BLaER1 treated with 17β-estradiol and CSF1 and Interleukin-3, amounts not matched to agents 10 nM and 100 nM (cell line): Measurements from ENCODE around the gene R3HDM4.
A peak's percentile ranks its signal among the peaks of the same experiment; 100 is the strongest.

Experiments
- H3K27ac ChIP-seq, 11 experiments: shearing (Covaris generic); formaldehyde crosslinking; 2 replicates each; pipeline ENCODE4 v1.8.1; 2022
- H3K27me3 ChIP-seq, 11 experiments: shearing (Covaris generic); formaldehyde crosslinking; 2 replicates each; pipeline ENCODE4 v1.8.1; 2022
- H3K36me3 ChIP-seq, 11 experiments: shearing (Covaris generic); formaldehyde crosslinking; 2 replicates each; pipeline ENCODE4 v1.8.1; 2022
- H3K4me1 ChIP-seq, 10 experiments: shearing (Covaris generic); formaldehyde crosslinking; 2 replicates each; pipeline ENCODE4 v1.8.1; 2022
- H3K4me2 ChIP-seq, 11 experiments: shearing (Covaris generic); formaldehyde crosslinking; 2 replicates each; pipeline ENCODE4 v1.8.1; 2022
- H3K4me3 ChIP-seq, 10 experiments: shearing (Covaris generic); formaldehyde crosslinking; 2 replicates each; pipeline ENCODE4 v1.8.1; 2022
- H3K9ac ChIP-seq, 11 experiments: shearing (Covaris generic); formaldehyde crosslinking; 2 replicates each; pipeline ENCODE4 v1.8.1; 2022
- H3K9me3 ChIP-seq, 11 experiments: shearing (Covaris generic); formaldehyde crosslinking; replicated peaks in 1 of 11; 2 replicates each; pipeline ENCODE4 v1.8.1; 2022
- H4K20me1 ChIP-seq, 11 experiments: shearing (Covaris generic); formaldehyde crosslinking; 2 replicates each; pipeline ENCODE4 v1.8.1; 2022
- Cebpa-rat ChIP-seq, 11 experiments: shearing (Covaris generic); IDR thresholded peaks; 2 replicates each; pipeline ENCODE4 v1.8.1; 2022

R3HDM4 gene

DNA sequence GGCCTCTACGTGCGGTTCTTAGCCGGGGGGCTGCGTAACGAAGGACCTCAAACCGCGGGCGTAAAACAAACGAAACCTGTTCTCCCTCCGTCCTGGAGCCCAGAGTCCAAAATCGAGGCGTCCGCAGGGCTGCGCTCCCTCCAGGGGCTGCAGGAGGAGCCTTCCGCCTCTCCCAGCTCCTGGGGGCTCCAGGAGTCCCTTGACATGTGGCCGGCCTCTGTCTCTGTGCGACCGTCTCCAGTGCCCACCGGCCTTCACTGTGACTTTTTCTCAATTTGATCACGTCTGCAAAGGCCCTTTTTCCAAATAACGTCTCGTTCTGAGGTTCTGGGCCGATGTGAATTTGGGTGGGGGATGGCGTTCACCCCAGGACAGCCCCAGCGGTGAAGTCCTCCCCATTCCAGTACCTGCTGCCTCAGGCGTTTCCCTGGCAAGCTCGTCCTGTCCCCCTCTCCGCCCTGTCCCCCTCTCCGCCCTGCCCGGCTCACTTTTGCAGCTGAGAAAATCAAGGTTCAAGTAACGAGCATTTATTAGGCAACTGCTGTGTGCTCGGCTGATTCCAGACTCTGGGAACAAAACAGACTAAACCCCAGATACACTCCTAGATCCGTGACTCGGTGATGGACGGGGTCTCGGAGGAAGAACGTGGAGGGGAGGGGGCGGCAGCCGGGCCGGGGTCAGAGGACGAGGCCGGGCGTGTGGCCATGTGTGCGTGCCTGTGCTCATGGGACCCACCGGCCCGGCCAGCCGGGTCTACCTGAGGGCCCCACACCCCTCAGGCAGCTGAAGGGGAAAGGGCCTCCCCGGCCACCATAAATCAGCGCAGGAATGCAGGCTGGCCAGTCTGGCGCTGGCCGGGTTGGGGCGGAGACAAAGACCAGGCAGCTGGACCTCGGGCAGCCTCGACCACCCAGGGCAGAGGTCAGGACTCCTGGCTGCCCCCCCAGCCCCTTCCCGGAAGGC is 43.1 kb upstream of the R3HDM4 start:
- Histone ChIP-seq H3K36me3 (peaks cover 20 to 48% (median 24%) of the 10 kb centered on the region in 11 experiments; a peak in 21 of 22 replicates), H3K27ac (peak overlapping the region in 8 of 11 experiments; percentile 20 to 95 (median 92); a peak in 7 of 22 replicates), H3K4me3 (no peak overlapping the region), H3K4me1 (peaks cover 62 to 86% (median 73%) of the 10 kb centered on the region in 10 experiments), H3K27me3 (no peaks in the 10 kb centered on the region), H3K9ac (peak overlapping the region in 7 of 11 experiments; percentile 2 to 94 (median 81); a peak in 7 of 22 replicates), H3K4me2 (peak overlapping the region; percentile 98 to 100 (median 100); a peak in 21 of 22 replicates), H4K20me1 (peaks cover 6 to 72% (median 35%) of the 10 kb centered on the region in 11 experiments; a peak in 15 of 22 replicates), H3K9me3 (no peaks in the 10 kb centered on the region)
- no peak for TF ChIP-seq Cebpa-rat (IDR thresholded peaks at IDR 0.05)

DNA sequence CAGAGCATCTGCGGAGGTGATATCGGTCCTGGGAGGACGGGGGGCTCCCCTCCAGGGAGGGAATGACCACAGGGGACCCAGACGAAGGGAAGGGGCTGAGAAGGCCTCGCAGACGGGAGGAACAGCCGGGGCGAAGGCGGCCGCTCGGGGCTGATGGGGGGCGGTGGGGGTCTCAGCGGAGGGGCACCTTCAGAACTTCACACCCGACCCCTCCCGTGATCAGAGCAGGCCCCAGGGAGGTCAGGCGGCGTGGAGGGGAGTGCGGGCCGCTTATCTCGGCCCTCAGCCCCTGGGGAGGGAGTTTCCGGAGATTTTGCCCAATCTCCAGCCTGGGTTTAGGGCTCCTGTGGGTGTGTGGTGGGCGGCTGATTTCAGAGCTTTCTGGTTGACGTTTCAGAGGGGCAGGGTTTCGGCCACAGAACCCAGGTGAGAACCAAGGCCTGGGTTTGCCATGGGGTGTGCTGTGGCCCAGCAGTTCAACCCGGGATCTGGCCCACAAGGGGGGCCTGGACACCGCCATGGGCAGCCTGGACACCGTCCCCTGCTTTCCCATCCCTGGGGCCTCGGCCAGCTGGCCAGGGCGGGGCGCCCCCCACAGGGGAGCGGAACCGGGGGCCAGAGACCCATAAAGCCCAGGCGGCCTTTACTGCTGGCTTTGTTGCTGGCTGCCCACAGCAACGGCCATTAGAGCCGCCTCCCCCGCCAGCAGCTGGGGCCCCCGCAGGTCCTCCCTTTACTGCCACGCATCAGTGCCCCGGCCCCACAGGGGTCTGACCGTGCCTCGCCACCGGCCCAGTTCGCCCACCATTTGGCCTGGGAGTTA is 41.9 kb upstream of the R3HDM4 start:
- peak overlapping the region; percentile 98 to 100 (median 100) for H3K4me2 ChIP-seq
- peak overlapping the region; percentile 79 to 94 (median 86); a peak in 21 of 22 replicates for H3K9ac ChIP-seq
- peak overlapping the region; percentile 54 to 95 (median 91); a peak in 21 of 22 replicates for H3K27ac ChIP-seq
- peaks cover 9 to 36% (median 12%) of the 10 kb centered on the region in 11 experiments; a peak in 20 of 22 replicates for H3K36me3 ChIP-seq
- TF ChIP-seq Cebpa-rat (IDR thresholded peaks at IDR 0.05), result no peak
- H3K4me3 ChIP-seq, result peak overlapping the region in 8 of 10 experiments; percentile 11 to 71 (median 48); a peak in 12 of 20 replicates
- no peaks in the 10 kb centered on the region for H3K9me3 ChIP-seq
- H4K20me1 ChIP-seq, result peaks cover 0 to 69% (median 28%) of the 10 kb centered on the region in 11 experiments; a peak in 14 of 22 replicates
- H3K4me1 ChIP-seq, result peaks cover 72 to 92% (median 84%) of the 10 kb centered on the region in 10 experiments
- no peaks in the 10 kb centered on the region for H3K27me3 ChIP-seq

GRCh38 chr19:954272-954671 is 41.3 kb upstream of the R3HDM4 start:
- Histone ChIP-seq H3K4me2 (peak overlapping the region; percentile 98 to 100 (median 100)), H3K27me3 (no peaks in the 10 kb centered on the region), H3K4me1 (peaks cover 73 to 97% (median 90%) of the 10 kb centered on the region in 10 experiments), H3K9ac (peak overlapping the region; percentile 79 to 94 (median 86); a peak in 21 of 22 replicates), H3K36me3 (peaks cover 3 to 29% (median 6%) of the 10 kb centered on the region in 11 experiments; a peak in 17 of 22 replicates), H4K20me1 (peaks cover 0 to 69% (median 22%) of the 10 kb centered on the region in 11 experiments; a peak in 14 of 22 replicates), H3K27ac (peak overlapping the region; percentile 84 to 95 (median 94); a peak in 18 of 22 replicates), H3K4me3 (peak overlapping the region in 6 of 10 experiments; percentile 20 to 71 (median 61); a peak in 10 of 20 replicates), H3K9me3 (no peaks in the 10 kb centered on the region)
- TF ChIP-seq Cebpa-rat (IDR thresholded peaks at IDR 0.05), result no peak

DNA sequence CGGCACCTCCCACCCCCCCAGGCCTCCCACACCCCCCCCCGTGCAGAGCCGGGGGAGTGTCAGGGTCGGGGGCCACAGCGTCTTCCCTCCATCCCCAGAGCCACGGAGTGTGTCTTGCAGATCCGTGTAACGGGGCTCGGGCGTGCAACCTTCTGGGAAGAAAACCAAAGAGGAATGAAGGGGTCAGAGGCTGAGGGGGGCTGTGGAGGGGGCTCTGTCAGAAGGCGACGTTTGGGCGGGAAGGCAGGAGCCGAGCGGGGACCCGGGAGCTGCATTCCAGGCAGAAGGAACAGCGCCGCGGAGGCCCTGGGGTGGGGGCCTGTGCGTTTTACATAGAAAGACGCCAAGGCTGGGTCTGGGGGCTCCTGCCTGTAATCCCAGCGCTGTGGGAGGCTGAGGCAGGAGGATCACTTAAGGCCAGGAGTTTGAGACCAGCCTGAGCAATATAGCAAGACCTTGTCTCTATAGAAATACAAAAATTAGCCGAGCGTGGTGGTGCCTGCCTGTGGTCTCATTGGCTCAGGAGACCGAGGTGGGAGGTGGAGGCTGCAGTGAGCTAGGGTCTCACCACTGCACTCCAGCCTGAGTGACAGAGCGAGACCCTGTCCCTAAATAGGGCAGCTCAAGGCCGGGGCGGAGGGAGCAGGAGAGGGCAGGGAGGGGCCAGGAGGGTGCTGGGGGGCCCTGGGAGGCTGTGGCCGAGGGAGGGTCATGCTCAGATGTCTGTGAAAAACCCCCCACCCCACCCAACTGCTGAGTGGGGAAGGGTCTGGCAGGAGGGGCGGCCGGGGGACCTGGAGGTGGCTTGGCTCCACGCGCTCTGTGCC is 40.6 kb upstream of the R3HDM4 start:
- Histone ChIP-seq H3K4me3 (peak overlapping the region in 9 of 10 experiments; percentile 49 to 71 (median 61); a peak in 17 of 20 replicates), H4K20me1 (peaks cover 0 to 68% (median 19%) of the 10 kb centered on the region in 11 experiments; a peak in 14 of 22 replicates), H3K27me3 (no peaks in the 10 kb centered on the region), H3K9ac (peak overlapping the region; percentile 79 to 94 (median 86); a peak in 21 of 22 replicates), H3K9me3 (no peaks in the 10 kb centered on the region), H3K4me1 (peaks cover 79 to 98% (median 93%) of the 10 kb centered on the region in 10 experiments), H3K4me2 (peak overlapping the region; percentile 98 to 100 (median 100)), H3K27ac (peak overlapping the region; percentile 84 to 95 (median 94); a peak in 20 of 22 replicates), H3K36me3 (peaks cover 0 to 23% (median 0%) of the 10 kb centered on the region in 11 experiments; a peak in 7 of 22 replicates)
- TF ChIP-seq Cebpa-rat (IDR thresholded peaks at IDR 0.05), result no peak

DNA sequence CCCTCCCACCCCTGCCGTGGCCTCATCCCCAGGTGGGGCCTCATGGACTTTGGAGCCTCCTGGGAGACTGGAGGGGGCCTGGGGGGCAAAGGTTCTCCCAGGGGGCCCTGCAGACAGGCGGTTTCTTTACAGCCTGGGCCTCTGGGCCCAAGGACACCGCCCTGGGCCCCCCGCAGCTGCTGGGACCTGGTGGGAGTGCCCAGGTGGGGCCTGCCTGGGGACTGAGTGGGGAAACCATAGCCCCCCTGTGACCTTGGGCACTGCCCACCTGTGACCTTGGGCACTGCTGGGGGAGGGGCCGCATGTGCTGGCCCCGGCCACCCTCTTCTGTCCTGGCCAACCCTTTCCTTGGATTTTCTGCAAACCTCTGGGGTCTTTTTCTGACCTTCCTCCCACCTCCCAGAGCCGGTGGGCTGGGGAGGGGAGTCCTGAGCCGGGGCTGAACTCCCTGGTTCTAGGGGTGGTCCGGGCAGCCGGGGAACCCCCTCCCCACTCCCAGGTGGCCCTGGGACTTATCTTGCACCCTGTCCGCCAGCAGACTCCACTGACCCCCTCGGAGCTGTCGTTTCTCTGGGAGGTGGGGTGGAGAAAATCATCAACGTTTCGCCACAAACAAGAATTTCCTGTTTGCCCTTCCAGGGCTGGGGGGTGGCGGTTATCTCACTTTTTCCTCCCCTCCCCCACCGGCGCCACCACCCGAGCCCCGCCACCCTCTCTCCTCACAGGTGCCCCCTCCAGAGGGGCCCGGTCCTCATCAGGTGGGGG is 39.8 kb upstream of the R3HDM4 start:
- Histone ChIP-seq H3K36me3 (peaks cover 0 to 20% (median 0%) of the 10 kb centered on the region in 11 experiments; a peak in 8 of 22 replicates), H3K27ac (peak overlapping the region; percentile 84 to 95 (median 94)), H3K4me2 (peak overlapping the region; percentile 98 to 100 (median 100)), H3K4me3 (peak overlapping the region; percentile 49 to 71 (median 60)), H3K9ac (peak overlapping the region; percentile 79 to 94 (median 86)), H3K4me1 (peaks cover 87 to 98% (median 97%) of the 10 kb centered on the region in 10 experiments), H3K27me3 (no peaks in the 10 kb centered on the region), H4K20me1 (peaks cover 0 to 75% (median 22%) of the 10 kb centered on the region in 11 experiments; a peak in 15 of 22 replicates), H3K9me3 (no peaks in the 10 kb centered on the region)
- TF ChIP-seq Cebpa-rat (IDR thresholded peaks at IDR 0.05), result no peak

DNA sequence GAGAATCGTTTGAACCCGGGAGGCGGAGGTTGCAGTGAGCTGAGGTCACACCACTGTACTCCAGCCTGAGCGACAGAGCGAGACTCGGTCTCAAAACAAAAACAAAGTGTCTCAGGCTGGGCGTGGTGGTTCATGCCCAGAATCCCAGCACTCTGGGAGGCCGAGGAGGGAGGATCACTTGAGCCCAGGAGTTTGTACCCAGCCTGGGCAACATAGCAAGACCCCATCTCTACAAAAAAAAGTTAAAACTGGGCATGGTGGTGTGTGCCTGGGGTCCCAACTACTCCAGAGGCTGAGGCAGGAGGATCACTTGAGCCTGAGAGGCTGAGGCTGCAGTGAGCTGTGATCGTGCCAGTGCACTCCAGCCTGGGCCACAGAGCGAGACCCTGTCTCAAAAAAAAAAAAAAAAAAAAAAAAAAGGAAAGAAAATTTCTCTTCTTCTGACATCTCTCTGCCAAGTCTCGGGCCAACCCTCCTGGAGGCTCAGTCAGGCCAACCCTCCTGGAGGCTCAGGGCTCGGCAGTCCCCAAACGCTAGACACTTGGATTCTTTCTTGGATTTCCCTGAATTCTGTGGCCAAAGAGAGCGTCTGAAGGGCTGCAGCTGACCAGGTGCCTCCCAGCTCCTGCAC is 39.1 kb upstream of the R3HDM4 start:
- peak overlapping the region in 9 of 10 experiments; percentile 54 to 71 (median 61); a peak in 18 of 20 replicates for H3K4me3 ChIP-seq
- peak overlapping the region; percentile 79 to 94 (median 86) for H3K9ac ChIP-seq
- H3K36me3 ChIP-seq, result peaks cover 0 to 19% (median 0%) of the 10 kb centered on the region in 11 experiments; a peak in 8 of 22 replicates
- H3K27me3 ChIP-seq, result no peaks in the 10 kb centered on the region
- H3K4me2 ChIP-seq, result peak overlapping the region; percentile 98 to 100 (median 100)
- no peaks in the 10 kb centered on the region for H3K9me3 ChIP-seq
- TF ChIP-seq Cebpa-rat (IDR thresholded peaks at IDR 0.05), result no peak
- H3K27ac ChIP-seq, result peak overlapping the region; percentile 84 to 95 (median 94)
- H4K20me1 ChIP-seq, result peaks cover 2 to 76% (median 17%) of the 10 kb centered on the region in 11 experiments; a peak in 18 of 22 replicates
- peaks cover 92 to 97% (median 96%) of the 10 kb centered on the region in 10 experiments for H3K4me1 ChIP-seq
